ENCODE data around the gene NBR1. TPM values are rescaled to one million over a fixed set of nuclear protein-coding genes. Genes with fewer than 3 reads are reported as not detected.

Gene NBR1
- total and polyA plus RNA-seq, 2 of the 8 experiments (the other 6 are each of a cell fraction or from before 2014, with no cell fraction given), result 13.5 to 36.0 TPM

DNA sequence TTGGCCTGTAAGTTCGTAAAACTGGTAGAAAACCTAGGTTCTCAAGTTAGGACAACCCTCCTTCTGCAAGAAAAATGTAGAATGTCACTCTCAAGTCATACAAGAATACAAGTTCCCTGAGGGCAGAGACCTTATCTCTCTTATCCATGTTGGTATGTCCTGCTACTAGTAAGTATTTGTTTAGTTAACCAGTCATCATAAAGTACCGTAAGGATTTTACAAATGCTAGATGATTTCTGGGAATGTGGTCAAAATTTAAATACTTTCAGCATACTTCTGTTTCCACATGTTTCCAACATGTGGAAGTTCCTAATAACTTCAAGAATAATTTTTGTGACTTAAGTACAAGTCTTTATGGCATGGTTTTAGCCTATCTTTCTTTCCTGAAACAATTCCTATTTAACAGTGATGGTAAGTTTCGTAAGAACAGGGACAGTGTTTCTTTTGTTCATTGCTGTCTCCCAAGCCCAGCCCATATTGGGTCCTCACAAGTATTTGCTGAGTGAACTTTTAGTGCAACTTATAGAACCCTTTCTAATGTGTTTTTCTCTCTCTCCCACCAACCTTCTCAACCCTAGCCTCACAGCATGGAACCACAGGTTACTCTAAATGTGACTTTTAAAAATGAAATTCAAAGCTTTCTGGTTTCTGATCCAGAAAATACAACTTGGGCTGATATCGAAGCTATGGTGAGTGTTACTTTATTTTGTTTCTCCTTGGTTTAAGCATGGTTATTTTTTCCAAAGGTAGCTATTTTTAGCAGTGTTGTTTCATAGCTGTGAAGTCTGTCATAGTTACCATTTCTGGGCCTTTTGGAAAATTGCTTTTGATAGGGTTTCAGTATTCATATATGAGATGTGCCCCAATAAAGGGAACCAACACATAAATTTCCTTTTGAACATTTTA is 4.5 kb downstream of the NBR1 start:
- H2BK12ac ChIP-seq (ENCODE audit: low read depth, low read length), result no peak overlapping the region
- no peaks in the 10 kb centered on the region for H4K20me1 ChIP-seq (replicated peaks in 1 of 2; ENCODE audit: control insufficient read depth in 1 of 2, insufficient read depth in 2 of 2, low read length in 2 of 2)
- no peaks in the 10 kb centered on the region for H3K27me3 ChIP-seq (replicated peaks in 1 of 4; ENCODE audit: control insufficient read depth in 3 of 4, extremely low read depth in 1 of 4, insufficient read depth in 3 of 4, low read length in 3 of 4)
- no peak overlapping the region for H2BK15ac ChIP-seq (ENCODE audit: low read length)
- no peak overlapping the region for H3K56ac ChIP-seq (replicated peaks; ENCODE audit: insufficient read length, low read depth, low read length)
- FAIRE-seq (no peak), DNase-seq (ENCODE audit: low read depth in 1 of 2, low spot score in 2 of 2) (no peak)
- peaks cover 0 to 18% (median 4%) of the 10 kb centered on the region in 4 experiments; a peak in 4 of 8 replicates for H3K36me3 ChIP-seq (ENCODE audit: control insufficient read depth in 2 of 4, insufficient read depth in 4 of 4, low read length in 3 of 4)
- H3K23me2 ChIP-seq (ENCODE audit: low read depth, low read length), result peaks cover 4% of the 10 kb centered on the region; the same call in 1 of the 2 replicates
- H3K14ac ChIP-seq (ENCODE audit: insufficient read length), result no peak overlapping the region
- ChIA-PET CTCF (ENCODE audit: partially characterized antibody) (interaction anchor here (0.6 to 0.7 kb wide), 3 partner anchors 51 to 143 kb away, joined by 3 to 4 read pairs (median 3); no protein-coding TSS in a partner anchor), POLR2A (ENCODE audit: partially characterized antibody) (interaction anchor here (0.9 kb wide), 1 partner anchor 49 kb away, joined by 3 read pairs; no protein-coding TSS in a partner anchor)
- H2AK5ac ChIP-seq (ENCODE audit: low read depth, low read length), result no peak overlapping the region
- no peak overlapping the region for H3K4me2 ChIP-seq (ENCODE audit: insufficient read depth in 1 of 2, low read depth in 2 of 2, low read length in 2 of 2)
- WGBS, 2 experiments (ENCODE audit: extremely low coverage in 1 of 2, insufficient coverage in 1 of 2, insufficient read length in 1 of 2, insufficient replicate concordance in 2 of 2, low coverage in 1 of 2, low lambda C conversion rate in 2 of 2, missing lambda C conversion rate in 1 of 2), result 90% methylated on average over 4 of the region's 4 CpGs; no CpG with 5 or more reads in 1 of the 2 experiments
- H2AFZ ChIP-seq (ENCODE audit: low read length), result no peak overlapping the region
- H3K27ac ChIP-seq (ENCODE audit: low read depth, low read length), result no peak overlapping the region
- no peak overlapping the region for H4K5ac ChIP-seq (ENCODE audit: insufficient read length, low read depth, low read length)
- H3K4me1 ChIP-seq (replicated peaks in 1 of 4; ENCODE audit: control insufficient read depth in 3 of 4, insufficient read depth in 4 of 4, low read length in 3 of 4), result peaks cover 0 to 6% (median 1%) of the 10 kb centered on the region in 4 experiments; a peak in 3 of 7 replicates
- H2BK20ac ChIP-seq (ENCODE audit: low read length), result no peak overlapping the region
- no peak overlapping the region for H3K18ac ChIP-seq (ENCODE audit: extremely low read depth, low read length)
- no peak overlapping the region for H2BK5ac ChIP-seq (ENCODE audit: low read depth, low read length)
- H2BK120ac ChIP-seq (replicated peaks; ENCODE audit: low read depth, low read length), result no peak overlapping the region
- H4K91ac ChIP-seq (replicated peaks; ENCODE audit: insufficient read length, low read length), result no peak overlapping the region
- H3K9ac ChIP-seq (replicated peaks in 1 of 4; ENCODE audit: extremely low read depth in 1 of 4, low read depth in 3 of 4, low read length in 3 of 4), result no peak overlapping the region
- H4K8ac ChIP-seq (ENCODE audit: extremely low read depth, insufficient read depth, low read length), result no peak overlapping the region
- H3K9me3 ChIP-seq (ENCODE audit: insufficient read depth in 2 of 2, low read depth in 1 of 2, low read length in 1 of 2), result no peaks in the 10 kb centered on the region
- H3K4ac ChIP-seq (replicated peaks; ENCODE audit: insufficient read length, low read depth, low read length), result no peak overlapping the region
- peaks cover 0 to 10% of the 10 kb centered on the region in 2 experiments; a peak in 1 of 4 replicates for H3K79me2 ChIP-seq (ENCODE audit: control insufficient read depth in 1 of 2, insufficient read depth in 2 of 2, low read length in 2 of 2)
- no peak overlapping the region for H3K4me3 ChIP-seq (ENCODE audit: extremely low read depth in 1 of 4, insufficient read depth in 2 of 4, low read depth in 3 of 4, low read length in 4 of 4)
- no peak overlapping the region for H3K23ac ChIP-seq (ENCODE audit: insufficient read length)
- no peaks in the 10 kb centered on the region; the same call in 1 of the 2 replicates for H3K79me1 ChIP-seq (ENCODE audit: low read depth, low read length)
- TF ChIP-seq GABPA (IDR thresholded peaks at IDR 0.05; ENCODE audit: borderline replicate concordance, insufficient read depth, low read length) (no peak), SP4 (IDR thresholded peaks at IDR 0.05; ENCODE audit: low read length) (no peak), CTBP2 (IDR thresholded peaks at IDR 0.05; ENCODE audit: borderline replicate concordance, insufficient read depth, insufficient read length, low read length) (no peak), HDAC2 (IDR thresholded peaks at IDR 0.05; ENCODE audit: borderline replicate concordance in 1 of 2, low read depth in 2 of 2, low read length in 2 of 2) (no peak), E2F6 (IDR thresholded peaks at IDR 0.05) (no peak), SRF (IDR thresholded peaks at IDR 0.05; ENCODE audit: low read depth, low read length) (no peak), POLR2A (IDR thresholded peaks at IDR 0.05; ENCODE audit: control extremely low read depth in 1 of 2, low read depth in 2 of 2, low read length in 2 of 2) (no peak)
- TF ChIP-seq, protein P1, sequence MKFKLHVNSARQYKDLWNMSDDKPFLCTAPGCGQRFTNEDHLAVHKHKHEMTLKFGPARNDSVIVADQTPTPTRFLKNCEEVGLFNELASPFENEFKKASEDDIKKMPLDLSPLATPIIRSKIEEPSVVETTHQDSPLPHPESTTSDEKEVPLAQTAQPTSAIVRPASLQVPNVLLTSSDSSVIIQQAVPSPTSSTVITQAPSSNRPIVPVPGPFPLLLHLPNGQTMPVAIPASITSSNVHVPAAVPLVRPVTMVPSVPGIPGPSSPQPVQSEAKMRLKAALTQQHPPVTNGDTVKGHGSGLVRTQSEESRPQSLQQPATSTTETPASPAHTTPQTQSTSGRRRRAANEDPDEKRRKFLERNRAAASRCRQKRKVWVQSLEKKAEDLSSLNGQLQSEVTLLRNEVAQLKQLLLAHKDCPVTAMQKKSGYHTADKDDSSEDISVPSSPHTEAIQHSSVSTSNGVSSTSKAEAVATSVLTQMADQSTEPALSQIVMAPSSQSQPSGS (IDR thresholded peaks at IDR 0.05; ENCODE audit: low read length), result no peak
